ENCODE results near the gene EPHB2.
"Not testable (repeated sequence)": the region's sequence is repeated elsewhere in the genome, so short reads cannot be mapped to it uniquely, and the experiment has no call there.

EPHB2 gene

GRCh38 chr1:22843441-22844183, 133.0 kb downstream of the EPHB2 start:
- DNase-seq = not testable (repeated sequence)

DNA sequence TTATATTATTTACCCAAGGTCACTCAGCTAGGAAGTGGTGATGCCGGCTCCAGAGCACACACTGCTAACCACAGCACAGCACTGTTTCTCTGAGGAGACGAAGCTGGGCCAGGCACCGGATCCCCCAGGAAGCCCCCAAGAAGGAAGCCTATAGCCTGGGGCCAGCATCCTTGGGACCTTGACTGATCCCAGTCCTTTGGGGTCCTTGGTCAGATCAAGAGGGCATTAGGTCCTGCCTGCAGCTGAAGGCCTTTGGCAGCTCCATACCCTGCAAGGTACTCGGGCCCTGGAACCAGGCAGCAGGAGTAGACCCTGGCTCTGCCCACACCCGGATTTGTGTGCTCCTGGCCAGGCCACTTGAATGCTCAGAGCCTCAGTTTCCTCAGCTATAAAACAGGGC, 134.0 kb downstream of the EPHB2 start:
- DNase-seq = no peak

- no peak for DNase-seq
Observed at GRCh38 chr1:22845398-22845935, 134.8 kb downstream of the EPHB2 start.

GRCh38 chr1:22846458-22846857, 135.8 kb downstream of the EPHB2 start:
- peak; percentile 10 for DNase-seq

DNA sequence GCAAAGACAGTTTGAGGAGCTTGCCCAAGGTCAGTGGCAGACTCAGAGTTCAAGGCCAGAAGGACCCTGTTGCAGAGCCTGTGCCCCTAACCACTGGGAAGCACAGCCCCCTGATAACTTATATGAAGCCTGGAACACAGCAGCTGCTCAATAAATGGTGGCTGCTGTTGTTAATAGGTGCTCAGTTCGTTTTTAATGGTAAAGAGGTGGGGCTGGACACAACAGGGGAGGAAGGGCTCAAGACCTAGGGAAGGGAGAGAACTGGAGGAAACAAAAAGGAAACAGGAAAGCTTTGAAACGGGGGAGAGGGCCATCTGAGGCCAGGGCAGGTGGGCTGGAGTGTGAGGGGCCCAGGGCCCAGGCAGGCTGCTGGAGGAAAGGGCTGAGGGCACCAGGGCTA, 136.6 kb downstream of the EPHB2 start:
- no peak for DNase-seq

DNA sequence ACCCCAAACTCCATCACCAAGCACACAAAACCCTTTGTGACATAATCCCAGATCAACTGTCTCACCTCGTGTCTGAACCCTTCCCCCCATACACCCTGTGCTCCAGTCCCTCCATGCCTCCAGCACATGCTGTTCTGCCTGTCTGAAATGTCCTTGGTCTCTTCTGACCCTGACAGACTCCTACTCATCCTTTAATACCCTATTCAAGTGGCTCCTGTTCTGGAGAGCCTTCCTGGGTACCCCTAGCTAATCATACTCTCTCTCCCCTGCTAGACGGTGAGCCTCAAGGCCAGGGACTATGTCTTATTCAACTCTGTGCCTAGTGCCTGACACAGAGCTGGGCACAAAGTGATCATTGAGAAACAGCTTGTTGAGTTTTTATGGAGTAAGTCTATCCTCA, 137.1 kb downstream of the EPHB2 start:
- no peak for DNase-seq

DNA sequence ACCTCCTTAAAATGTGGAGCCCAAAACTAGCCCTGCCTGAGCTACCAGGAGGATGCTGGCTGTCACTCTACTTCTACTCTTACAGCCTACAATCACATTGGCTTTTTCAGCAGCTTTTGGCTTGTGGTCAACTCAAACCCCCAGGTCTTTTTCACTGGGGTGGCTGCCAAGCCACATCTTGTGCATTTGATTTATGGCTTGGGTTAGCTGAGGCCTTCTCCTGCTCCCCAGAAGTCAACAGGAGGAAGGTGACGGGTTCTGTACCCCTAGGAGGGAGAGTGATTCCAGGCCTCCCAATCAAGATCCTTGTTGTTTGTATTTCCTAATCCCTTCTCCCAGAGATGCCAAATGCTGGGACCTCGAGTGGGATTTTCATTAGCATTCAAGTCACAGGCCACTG, 137.8 kb downstream of the EPHB2 start:
- DNase-seq = no peak

- DNase-seq = no peak
Observed at GRCh38 chr1:22849770-22850169, 139.1 kb downstream of the EPHB2 start.

DNA sequence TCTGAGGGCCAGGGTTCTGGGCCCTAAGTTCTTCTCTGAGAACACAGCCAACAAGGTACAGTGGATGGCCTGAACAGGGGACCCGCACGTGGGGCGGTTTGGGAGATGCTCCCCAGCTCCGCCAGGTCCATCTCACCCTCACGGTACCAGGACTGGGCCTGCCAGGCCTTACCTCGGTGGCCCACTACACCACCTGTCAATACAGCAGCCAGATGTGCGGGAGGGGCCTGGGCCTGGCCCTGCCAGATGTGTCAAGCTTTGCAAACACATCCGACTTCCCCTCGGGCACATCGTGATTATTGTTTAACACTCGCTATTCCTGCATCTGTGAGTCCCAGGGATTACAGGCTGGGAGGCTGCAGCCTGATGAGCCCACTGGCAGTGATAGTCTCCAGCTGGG, 139.6 kb downstream of the EPHB2 start:
- no peak for DNase-seq

DNA sequence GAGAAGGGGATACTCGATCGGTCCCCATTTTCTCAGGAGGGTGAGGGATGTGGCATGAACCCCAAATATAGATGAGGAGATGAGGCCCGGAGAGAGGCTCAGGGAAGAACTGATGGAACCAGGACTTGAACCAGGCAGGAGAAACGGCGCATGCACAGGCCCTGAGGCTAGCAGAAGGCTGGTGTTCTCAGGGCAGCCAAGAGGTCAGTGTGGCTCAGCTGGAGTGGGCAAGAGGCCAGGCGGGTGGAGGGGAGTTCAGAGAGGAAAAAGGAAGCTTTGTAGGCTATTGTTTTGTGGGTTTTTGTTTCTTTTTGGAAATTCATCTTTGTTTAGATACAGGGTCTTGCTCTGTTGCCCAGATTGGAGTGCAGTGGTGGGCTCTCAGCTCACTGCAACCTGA, 140.0 kb downstream of the EPHB2 start:
- DNase-seq = no peak

GRCh38 chr1:22851517-22851916, 140.9 kb downstream of the EPHB2 start:
- no peak for DNase-seq

DNA sequence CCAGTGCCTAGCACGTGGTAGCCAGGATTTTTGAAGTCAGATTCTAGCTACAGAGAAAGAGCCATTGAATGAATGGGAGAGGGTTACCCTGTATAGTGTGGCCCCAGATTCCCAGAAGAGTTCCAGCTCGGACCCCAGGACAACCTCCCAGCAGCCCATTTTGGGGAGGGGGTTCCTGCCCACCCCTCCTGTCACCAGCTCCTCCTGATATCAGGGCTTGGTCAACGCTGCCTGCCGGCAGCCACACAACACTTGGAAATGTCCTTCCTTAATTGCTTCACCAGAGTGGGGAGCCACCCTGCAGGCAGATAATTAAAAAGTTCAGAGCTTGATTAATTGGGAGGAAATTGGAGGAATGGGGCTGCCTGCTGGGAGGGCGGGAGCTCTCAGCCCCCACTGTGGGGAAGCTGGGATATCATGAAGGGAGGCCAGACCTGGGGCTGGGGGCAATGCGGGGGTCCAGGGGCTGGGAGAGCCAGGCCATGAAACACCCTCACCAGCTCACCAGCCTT, 141.6 kb downstream of the EPHB2 start:
- DNase-seq = no peak

GRCh38 chr1:22853651-22854185, 143.1 kb downstream of the EPHB2 start:
- DNase-seq = no peak

GRCh38 chr1:22854688-22855565, 144.3 kb downstream of the EPHB2 start:
- DNase-seq = no peak

- DNase-seq = no peak
Observed at GRCh38 chr1:22855668-22856606, 145.3 kb downstream of the EPHB2 start.

- DNase-seq = no peak
Observed at GRCh38 chr1:22857661-22858060, 147.0 kb downstream of the EPHB2 start.

DNA sequence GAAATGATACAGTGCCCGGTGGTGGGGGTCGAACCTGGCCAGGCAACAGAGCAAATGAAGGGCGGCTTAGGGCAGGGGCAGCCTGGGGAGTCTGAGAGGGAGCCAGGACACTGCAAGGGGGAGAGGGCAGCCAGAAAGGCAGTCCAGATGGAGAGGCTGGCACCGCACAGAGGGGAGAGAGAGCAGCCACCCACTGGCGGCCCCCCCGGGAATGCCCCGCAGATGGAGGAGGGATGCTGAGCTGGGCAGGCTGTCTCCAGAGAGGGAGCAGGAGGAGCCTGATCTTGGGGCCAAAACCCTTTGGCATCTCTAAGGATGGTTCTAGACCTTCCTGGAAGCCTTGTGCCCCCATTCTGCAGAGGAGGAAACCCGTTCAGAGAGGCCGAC, 149.8 kb downstream of the EPHB2 start:
- DNase-seq = no peak

- no peak for DNase-seq
Observed at GRCh38 chr1:22860883-22861385, 150.3 kb downstream of the EPHB2 start.

DNA sequence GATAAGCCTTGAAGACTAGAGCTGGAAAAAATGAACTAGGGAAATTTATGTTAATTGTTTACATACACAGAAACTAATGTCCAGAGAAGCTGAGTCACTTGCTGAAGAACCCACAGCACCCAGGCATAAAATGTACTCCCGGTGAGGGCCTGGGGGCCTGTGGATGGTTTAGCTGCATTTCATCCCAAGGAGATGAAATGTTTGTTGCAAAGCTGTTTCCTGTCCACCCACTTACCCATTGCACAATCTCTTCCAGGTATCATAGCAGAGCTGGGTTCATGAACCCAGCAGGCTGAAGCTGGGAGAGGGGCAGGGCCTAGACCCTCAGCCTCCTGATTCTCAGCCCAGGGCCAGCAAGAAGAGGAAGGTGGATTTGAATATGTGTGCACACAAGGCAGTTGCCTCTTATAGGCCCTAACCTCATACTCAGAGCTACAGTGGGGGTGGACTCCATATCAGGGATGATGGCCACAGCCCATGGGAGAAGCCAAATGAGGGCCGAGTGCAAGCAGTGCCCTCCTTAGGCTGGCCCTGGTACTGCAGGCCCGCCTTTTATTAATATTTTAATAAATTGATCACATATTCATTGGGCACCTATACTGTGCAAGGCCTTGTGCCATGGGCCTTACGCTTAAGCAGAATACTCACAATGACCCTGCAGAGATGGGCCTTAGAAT, 151.3 kb downstream of the EPHB2 start:
- DNase-seq = no peak

GRCh38 chr1:22862752-22863151, 152.1 kb downstream of the EPHB2 start:
- no peak for DNase-seq

DNA sequence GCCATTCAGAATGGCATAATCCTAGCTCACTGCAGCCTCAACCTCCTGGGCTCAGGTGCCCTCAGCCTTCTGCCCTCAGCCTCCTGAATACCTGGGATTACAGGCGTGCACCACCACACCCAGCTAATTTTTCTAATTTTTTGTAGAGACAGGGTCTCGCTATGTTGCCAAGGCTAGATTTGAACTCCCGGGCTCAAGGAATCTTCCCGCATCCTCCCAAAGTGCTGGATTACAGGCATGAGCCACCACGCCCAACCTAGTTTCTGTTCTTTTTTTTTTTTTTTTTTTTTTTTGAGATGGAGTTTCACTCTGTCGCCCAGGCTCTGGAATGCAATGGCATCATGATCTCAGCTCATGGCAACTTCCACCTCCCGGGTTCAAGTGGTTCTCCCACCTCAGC, 153.1 kb downstream of the EPHB2 start:
- no peak for DNase-seq

- no peak for DNase-seq
Observed at GRCh38 chr1:22864886-22865285, 154.2 kb downstream of the EPHB2 start.
